CD4-positive, alpha-beta memory T cell (primary cell): Measurements from ENCODE around the gene TTC5. TPM values are rescaled to one million over a fixed set of nuclear protein-coding genes. Genes with fewer than 3 reads are reported as not detected.
"Not testable (repeated sequence)": the region's sequence is repeated elsewhere in the genome, so short reads cannot be mapped to it uniquely, and the experiment has no call there.

Experiments
- CTCF ChIA-PET: fragments of 350-600 bp; sonication (Branson Sonifier 250); formaldehyde crosslinking; loops from one replicate; lab custom pipeline; 2021; ENCODE audit warnings: inconsistent platforms; ENCODE audit not compliant: partially characterized antibody; lab: Charles Lee
- POLR2A ChIA-PET: fragments of 350-600 bp; sonication (Branson Sonifier 250); formaldehyde crosslinking; loops from one replicate; lab custom pipeline; 2021; ENCODE audit not compliant: partially characterized antibody; lab: Charles Lee
- DNase-seq, 5 donors: peaks; one replicate each; pipeline versions ENCODE4 v3.0.0 to v3.0.0-alpha.2; 2020 to 2022; ENCODE audit warnings: mixed read lengths in 1 of 5
- H3K27ac ChIP-seq: one replicate; pipeline ENCODE4 v1.7.0; 2013; ENCODE audit warnings: low read depth, low read length
- H3K27me3 ChIP-seq: 2 replicates; pipeline ENCODE4 v1.7.0; 2013; ENCODE audit warnings: mild to moderate bottlenecking, low read length, moderate library complexity; ENCODE audit not compliant: insufficient read depth
- H3K36me3 ChIP-seq: 2 replicates; pipeline ENCODE4 v1.7.0; 2013; ENCODE audit warnings: mild to moderate bottlenecking, low read length, moderate library complexity; ENCODE audit not compliant: insufficient read depth
- H3K4me1 ChIP-seq: 2 replicates; pipeline ENCODE4 v1.7.0; 2013; ENCODE audit warnings: mild to moderate bottlenecking, low read length, moderate library complexity; ENCODE audit not compliant: insufficient read depth
- H3K4me3 ChIP-seq, 2 donors: one replicate each; pipeline ENCODE4 v1.7.0; 2013; ENCODE audit warnings: low read length in 2 of 2, mild to moderate bottlenecking in 1 of 2
- H3K9me3 ChIP-seq, 2 donors: one replicate each; pipeline ENCODE4 v1.7.0; 2013; ENCODE audit warnings: low read length in 2 of 2, control low read depth in 1 of 2; ENCODE audit not compliant: control insufficient read depth in 1 of 2
- H3K27ac Mint-ChIP-seq, 7 donors: one replicate each; pipeline ENCODE4 v1.8.0; 2020 to 2021; ENCODE audit warnings: mixed read lengths in 7 of 7, mild to moderate bottlenecking in 6 of 7, inconsistent platforms in 3 of 7, moderate library complexity in 3 of 7
- H3K27me3 Mint-ChIP-seq, 2 donors: one replicate each; pipeline ENCODE4 v1.8.0; 2020 to 2021; ENCODE audit warnings: mixed read lengths in 2 of 2
- H3K36me3 Mint-ChIP-seq, 2 donors: one replicate each; pipeline ENCODE4 v1.8.0; 2020 to 2021; ENCODE audit warnings: mixed read lengths in 2 of 2, inconsistent platforms in 1 of 2, mild to moderate bottlenecking in 1 of 2
- H3K4me1 Mint-ChIP-seq, 4 donors: one replicate each; pipeline ENCODE4 v1.8.0; 2020 to 2021; ENCODE audit warnings: mixed read lengths in 4 of 4, mild to moderate bottlenecking in 1 of 4
- H3K4me3 Mint-ChIP-seq, 8 donors: one replicate each; pipeline ENCODE4 v1.8.0; 2020 to 2021; ENCODE audit warnings: mixed read lengths in 8 of 8, mild to moderate bottlenecking in 7 of 8, moderate library complexity in 6 of 8, inconsistent platforms in 3 of 8
- H3K9me3 Mint-ChIP-seq, 8 donors: one replicate each; pipeline ENCODE4 v1.8.0; 2020 to 2021; ENCODE audit warnings: mixed read lengths in 8 of 8, mild to moderate bottlenecking in 5 of 8, inconsistent platforms in 3 of 8, moderate library complexity in 1 of 8
- intact Hi-C: fragments of 100-400 bp; cut with micrococcal nuclease; formaldehyde crosslinking; loops from one replicate; pipeline ENCODE4 v1.15.1; 2023
- polyA plus RNA-seq, 2 donors: library from polyadenylated mRNA; unstranded; fragments of 300-500 nt; fragmentation: Illumina TruSeq; gene quantifications; one replicate each; pipeline ENCODE4 v1.2.3, GENCODE V29; 2021
- total RNA-seq, 2 experiments: library from RNA; stranded (reverse); gene quantifications; one replicate each; pipeline ENCODE4 v1.2.3, GENCODE V29; 2021

TTC5 gene
- total and polyA plus RNA-seq, 4 experiments from 2014 or later = 23.8 to 26.1 (median 26.0) TPM

DNA sequence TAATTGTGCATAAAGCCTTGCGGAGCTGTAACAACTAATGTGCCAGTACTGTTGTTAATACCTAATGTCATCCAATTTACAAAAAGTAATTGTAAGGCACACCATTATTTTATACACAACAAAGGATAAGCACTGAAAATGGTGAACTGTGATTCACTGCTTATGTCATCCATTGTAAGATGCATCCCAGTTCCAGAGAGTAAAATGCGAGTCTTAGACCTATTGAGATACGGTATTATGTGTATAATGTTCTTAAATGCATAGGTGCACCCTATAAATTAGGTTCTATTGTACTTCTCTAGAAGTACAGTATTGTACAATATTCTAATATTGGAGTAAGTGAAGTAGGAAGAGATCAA, 38.1 kb upstream of the TTC5 start:
- H3K9me3 Mint-ChIP-seq = peaks cover 0 to 5% (median 0%) of the 10 kb centered on the region in 8 donors
- H3K36me3 ChIP-seq = no peaks in the 10 kb centered on the region
- H3K4me1 Mint-ChIP-seq = peaks cover 5 to 27% (median 10%) of the 10 kb centered on the region in 4 donors
- H3K9me3 ChIP-seq = no peaks in the 10 kb centered on the region
- H3K4me3 ChIP-seq = peak overlapping the region; percentile 67 to 71
- intact Hi-C loops = loop anchor here (1.0 to 2.0 kb wide), 9 partner anchors 11 to 759 kb away; partner anchors contain the start of genes CCNB1IP1, OSGEP, PIP4P1 and TEP1
- no peaks in the 10 kb centered on the region for H3K27me3 Mint-ChIP-seq
- H3K27ac Mint-ChIP-seq = peak overlapping the region; percentile 97 to 100 (median 98)
- peak overlapping the region; percentile 94 for H3K27ac ChIP-seq
- DNase-seq = no peak
- H3K4me3 Mint-ChIP-seq = peak overlapping the region; percentile 92 to 99 (median 98)
- H3K27me3 ChIP-seq = no peaks in the 10 kb centered on the region
- CTCF ChIA-PET = interaction anchor here (0.9 to 9.5 kb wide), 11 partner anchors 9 to 347 kb away, joined by 3 to 124 read pairs (median 11); partner anchors contain the start of genes CCNB1IP1 and TEP1
- peaks cover 0 to 33% of the 10 kb centered on the region in 2 donors for H3K36me3 Mint-ChIP-seq
- POLR2A ChIA-PET = interaction anchor here (0.6 to 4.2 kb wide), 25 partner anchors 10 to 1167 kb away, joined by 3 to 70 read pairs (median 6); partner anchors contain the start of genes APEX1, CCNB1IP1, CHD8 and METTL3
- H3K4me1 ChIP-seq = peaks cover 7% of the 10 kb centered on the region

DNA sequence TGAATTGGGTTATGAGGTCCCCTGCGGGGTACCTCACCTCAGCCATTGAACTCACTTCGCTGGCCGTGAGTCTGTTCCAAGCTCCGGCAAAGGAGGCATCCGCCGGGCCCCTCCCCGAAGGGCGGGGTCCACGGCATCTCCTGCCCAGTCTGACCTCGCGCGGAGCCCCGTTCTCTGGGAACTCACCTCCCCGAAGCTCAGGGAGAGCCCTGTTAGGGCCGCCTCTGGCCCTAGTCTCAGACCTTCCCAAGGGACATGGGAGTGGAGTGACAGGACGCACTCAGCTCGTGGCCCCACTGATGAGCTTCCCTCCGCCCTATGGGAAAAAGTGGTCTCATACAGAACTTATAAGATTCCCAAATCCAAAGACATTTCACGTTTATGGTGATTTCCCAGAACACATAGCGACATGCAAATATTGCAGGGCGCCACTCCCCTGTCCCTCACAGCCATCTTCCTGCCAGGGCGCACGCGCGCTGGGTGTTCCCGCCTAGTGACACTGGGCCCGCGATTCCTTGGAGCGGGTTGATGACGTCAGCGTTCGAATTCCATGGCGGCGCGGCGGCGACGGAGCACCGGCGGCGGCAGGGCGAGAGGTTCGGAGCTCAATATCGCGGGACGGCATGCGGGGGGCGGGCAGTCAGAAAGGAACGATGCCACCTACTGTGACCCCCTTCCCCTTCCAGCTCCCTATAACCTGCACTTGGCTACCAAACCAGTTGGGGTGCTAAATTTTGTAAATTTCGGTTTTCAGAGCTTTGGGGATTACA, 37.5 kb upstream of the TTC5 start, which contains the start of gene PARP2:
TSS of gene PARP2 (plus strand) at position 544 of the 770 bp plus-strand sequence. CDS start at position 551, 7 bp downstream.
- Histone ChIP-seq H3K27ac (peak within 1 kb of the TSS; percentile 94), H3K4me1 (peaks cover 7% of the 10 kb centered on the region), H3K4me3 (peak within 1 kb of the TSS; percentile 67 to 71), H3K36me3 (no peaks in the 10 kb centered on the region), H3K9me3 (no peaks in the 10 kb centered on the region), H3K27me3 (no peaks in the 10 kb centered on the region)
- Mint-ChIP-seq H3K4me1 (peaks cover 5 to 27% (median 10%) of the 10 kb centered on the region in 4 donors), H3K4me3 (peak within 1 kb of the TSS; percentile 92 to 99 (median 98)), H3K36me3 (peaks cover 0 to 33% of the 10 kb centered on the region in 2 donors), H3K27ac (peak within 1 kb of the TSS; percentile 97 to 100 (median 98)), H3K9me3 (peaks cover 0 to 5% (median 0%) of the 10 kb centered on the region in 8 donors), H3K27me3 (no peaks in the 10 kb centered on the region)
- intact Hi-C loops = loop anchor here (1.0 to 2.0 kb wide), 9 partner anchors 10 to 760 kb away; partner anchors contain the start of genes CCNB1IP1, OSGEP, PIP4P1 and TEP1
- DNase-seq = peak; percentile 93 to 96 (median 93)
- ChIA-PET CTCF (interaction anchor here (0.7 to 9.5 kb wide), 14 partner anchors 10 to 642 kb away, joined by 3 to 124 read pairs (median 8); partner anchors contain the start of genes CCNB1IP1, PIP4P1, PNP and TEP1), POLR2A (interaction anchor here (0.6 to 4.2 kb wide), 33 partner anchors 11 to 1168 kb away, joined by 3 to 70 read pairs (median 5); partner anchors contain the start of genes APEX1, CCNB1IP1, CHD8 and METTL3)

- DNase-seq = no peak
- H3K9me3 ChIP-seq = no peaks in the 10 kb centered on the region
- no peak overlapping the region for H3K4me3 ChIP-seq
- ChIA-PET CTCF (interaction anchor here (0.7 to 9.5 kb wide), 8 partner anchors 9 to 349 kb away, joined by 3 to 124 read pairs (median 16); partner anchors contain the start of genes CCNB1IP1 and TEP1), POLR2A (interaction anchor here (0.6 to 4.2 kb wide), 10 partner anchors 9 to 350 kb away, joined by 3 to 70 read pairs (median 32); partner anchors contain the start of genes APEX1, CCNB1IP1, OSGEP and PIP4P1)
- Mint-ChIP-seq H3K9me3 (peaks cover 0 to 5% (median 0%) of the 10 kb centered on the region in 8 donors), H3K4me3 (peak overlapping the region in 3 of 8 donors; percentile 13 to 99 (median 97)), H3K27me3 (no peaks in the 10 kb centered on the region), H3K4me1 (peaks cover 5 to 27% (median 10%) of the 10 kb centered on the region in 4 donors), H3K27ac (peak overlapping the region in 3 of 7 donors; percentile 97 to 99 (median 97)), H3K36me3 (peaks cover 0 to 26% of the 10 kb centered on the region in 2 donors)
- peaks cover 7% of the 10 kb centered on the region for H3K4me1 ChIP-seq
- no peak overlapping the region for H3K27ac ChIP-seq
- intact Hi-C loops = loop anchor here (2.0 kb wide), 1 partner anchor 761 kb away; no protein-coding TSS in a partner anchor
- H3K36me3 ChIP-seq = no peaks in the 10 kb centered on the region
- H3K27me3 ChIP-seq = no peaks in the 10 kb centered on the region
These were observed 35.9 kb upstream of the TTC5 start for GRCh38 chr14:20341646-20342045.

DNA sequence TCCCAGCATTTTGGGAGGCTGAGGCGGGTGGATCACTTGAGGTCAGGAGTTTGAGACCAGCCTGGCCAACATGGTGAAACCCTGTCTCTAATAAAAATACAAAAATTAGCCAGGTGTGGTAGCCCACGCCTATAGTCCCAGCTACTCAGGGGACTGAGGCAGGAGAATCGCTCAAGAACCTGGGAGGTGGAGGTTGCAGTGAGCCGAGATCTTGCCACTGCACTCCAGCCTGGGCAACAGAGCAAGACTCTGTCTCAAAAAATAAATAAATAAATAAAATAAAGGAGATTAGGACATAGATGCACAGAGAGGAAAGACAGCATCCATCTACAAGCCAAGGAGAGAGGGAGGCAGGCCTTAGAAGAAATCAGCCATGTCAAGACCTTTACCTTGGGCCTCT, 35.3 kb upstream of the TTC5 start:
- DNase-seq, H3K27ac ChIP-seq, H3K27me3 Mint-ChIP-seq, intact Hi-C loops, H3K4me3 ChIP-seq, H3K9me3 ChIP-seq, H3K9me3 Mint-ChIP-seq, H3K36me3 ChIP-seq, H3K27me3 ChIP-seq, H3K4me1 ChIP-seq: not testable (repeated sequence)
- peak overlapping the region in 2 of 7 donors; percentile 48 to 97 for H3K27ac Mint-ChIP-seq
- CTCF ChIA-PET = interaction anchor here (0.7 to 9.5 kb wide), 6 partner anchors 9 to 350 kb away, joined by 3 to 124 read pairs (median 20); partner anchors contain the start of gene TEP1
- peak overlapping the region in 2 of 8 donors; percentile 42 to 65 for H3K4me3 Mint-ChIP-seq
- H3K36me3 Mint-ChIP-seq = peaks cover 0 to 21% of the 10 kb centered on the region in 2 donors
- POLR2A ChIA-PET = interaction anchor here (1.3 to 4.2 kb wide), 7 partner anchors 9 to 350 kb away, joined by 3 to 70 read pairs (median 39); partner anchors contain the start of genes APEX1, CCNB1IP1, OSGEP and PIP4P1
- H3K4me1 Mint-ChIP-seq = peaks cover 5 to 27% (median 10%) of the 10 kb centered on the region in 4 donors

GRCh38 chr14:20334017-20334416, 28.3 kb upstream of the TTC5 start:
- H3K9me3 ChIP-seq = no peaks in the 10 kb centered on the region
- H3K27ac Mint-ChIP-seq = peak overlapping the region in 1 of 7 donors; percentile 98
- POLR2A ChIA-PET = interaction anchor here (0.9 to 4.2 kb wide), 6 partner anchors 8 to 350 kb away, joined by 4 to 70 read pairs (median 8); partner anchors contain the start of genes PARP2, PIP4P1 and RNASE4
- H3K4me3 Mint-ChIP-seq = peak overlapping the region in 3 of 8 donors; percentile 10 to 99 (median 45)
- no peak overlapping the region for H3K27ac ChIP-seq
- H3K27me3 Mint-ChIP-seq = no peaks in the 10 kb centered on the region
- no peaks in the 10 kb centered on the region for H3K36me3 ChIP-seq
- H3K27me3 ChIP-seq = no peaks in the 10 kb centered on the region
- no peaks in the 10 kb centered on the region for H3K9me3 Mint-ChIP-seq
- H3K36me3 Mint-ChIP-seq = peaks cover 0 to 6% of the 10 kb centered on the region in 2 donors
- H3K4me1 Mint-ChIP-seq = peaks cover 17 to 35% (median 23%) of the 10 kb centered on the region in 4 donors
- CTCF ChIA-PET = interaction anchor here (1.5 to 10.7 kb wide), 4 partner anchors 9 to 350 kb away, joined by 4 to 354 read pairs (median 18); partner anchors contain the start of genes PARP2 and RNASE4
- intact Hi-C loops = no loop called here
- H3K4me1 ChIP-seq = peaks cover 16% of the 10 kb centered on the region
- no peak overlapping the region for H3K4me3 ChIP-seq
- no peak for DNase-seq

DNA sequence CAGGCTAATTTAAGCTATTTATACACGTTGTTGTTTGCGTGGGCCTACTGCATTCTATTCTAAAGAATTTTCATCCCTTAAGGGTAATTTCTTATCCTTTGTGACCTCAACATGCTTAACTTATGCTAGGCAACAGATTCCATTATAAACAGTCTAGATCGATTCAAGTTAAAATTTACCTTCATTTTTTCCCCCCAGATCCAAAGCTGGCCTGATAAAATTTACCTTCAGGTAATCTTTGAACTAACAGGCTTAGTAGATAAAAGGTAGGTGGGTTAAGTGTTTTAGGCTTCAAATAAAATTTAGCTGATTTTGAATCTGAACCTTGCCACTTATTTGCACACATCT, 27.7 kb upstream of the TTC5 start:
- Mint-ChIP-seq H3K27ac (peak overlapping the region; percentile 86 to 98 (median 98)), H3K4me3 (peak overlapping the region; percentile 99 to 100 (median 99)), H3K27me3 (no peaks in the 10 kb centered on the region), H3K4me1 (peaks cover 20 to 38% (median 23%) of the 10 kb centered on the region in 4 donors), H3K9me3 (no peaks in the 10 kb centered on the region), H3K36me3 (peaks cover 0 to 8% of the 10 kb centered on the region in 2 donors)
- Histone ChIP-seq H3K4me3 (peak overlapping the region; percentile 62 to 67), H3K9me3 (no peaks in the 10 kb centered on the region), H3K4me1 (peaks cover 16% of the 10 kb centered on the region), H3K36me3 (no peaks in the 10 kb centered on the region), H3K27ac (peak overlapping the region; percentile 67), H3K27me3 (no peaks in the 10 kb centered on the region)
- DNase-seq = no peak
- intact Hi-C loops = loop anchor here (1.0 to 2.0 kb wide), 3 partner anchors 10 to 280 kb away; partner anchors contain the start of genes PARP2 and PIP4P1
- POLR2A ChIA-PET = interaction anchor here (0.9 to 4.2 kb wide), 8 partner anchors 9 to 350 kb away, joined by 3 to 70 read pairs (median 6); partner anchors contain the start of genes PARP2, PIP4P1, RNASE4 and TEP1
- CTCF ChIA-PET = interaction anchor here (0.6 to 10.7 kb wide), 6 partner anchors 10 to 358 kb away, joined by 3 to 354 read pairs (median 10); partner anchors contain the start of genes PARP2 and RNASE4
